ENCODE data around the gene NR2C2. TPM values are rescaled to one million over a fixed set of nuclear protein-coding genes. Genes with fewer than 3 reads are reported as not detected.

Gene NR2C2
- total and polyA plus RNA-seq, 9 of the 15 experiments (the other 6 are each of a cell fraction or from before 2014, with no cell fraction given) = 6.1 to 33.0 (median 14.6) TPM

DNA sequence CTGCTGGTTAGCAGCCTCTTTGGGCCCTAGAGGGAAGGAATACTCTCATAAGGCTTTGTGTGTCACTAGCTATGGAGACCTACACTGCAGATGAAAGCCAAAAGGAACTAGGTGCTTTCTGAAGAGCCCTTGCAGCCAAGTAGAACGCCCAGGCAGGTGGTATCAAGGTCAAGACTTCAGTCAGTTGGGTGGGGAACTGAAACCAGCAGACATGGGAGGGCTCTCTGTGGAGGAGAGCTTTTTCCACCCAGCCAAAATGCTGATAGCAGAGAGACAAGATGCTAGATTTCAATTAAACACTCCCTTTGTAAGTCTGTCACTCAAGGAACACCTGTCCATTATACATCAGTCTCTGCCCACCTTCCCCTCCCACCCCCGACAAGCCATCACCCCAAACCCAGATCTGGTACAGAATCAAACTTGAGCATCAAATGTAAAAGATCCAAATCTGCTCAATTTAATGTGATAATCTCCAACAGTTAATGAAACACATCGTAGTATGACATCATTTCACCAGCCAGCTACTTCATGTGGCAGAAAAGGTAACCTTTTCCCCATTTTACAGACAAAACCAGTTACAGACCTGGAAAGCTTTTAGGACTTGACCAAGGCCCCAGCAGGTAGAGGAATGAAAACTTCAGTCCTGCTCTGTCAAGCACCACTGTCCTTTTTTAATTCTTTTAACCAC is 103.2 kb downstream of the NR2C2 start:
- Histone ChIP-seq H3K9ac (ENCODE audit: insufficient read depth in 1 of 2, low read depth in 2 of 2, low read length in 2 of 2) (no peak overlapping the region), H3K4me2 (ENCODE audit: insufficient read depth, low read length) (no peak overlapping the region), H2AFZ (ENCODE audit: low read depth, low read length) (no peak overlapping the region), H3K4me1 (replicated peaks in 1 of 2; ENCODE audit: control insufficient read depth in 2 of 2, insufficient read depth in 2 of 2, low read length in 2 of 2) (peaks cover 29 to 43% of the 10 kb centered on the region in 2 experiments), H3K36me3 (ENCODE audit: control insufficient read depth, insufficient read depth, low read length) (peaks cover 98% of the 10 kb centered on the region), H3K79me2 (ENCODE audit: control insufficient read depth, insufficient read depth, low read length) (peaks cover 72% of the 10 kb centered on the region), H3K9me3 (replicated peaks; ENCODE audit: control insufficient read depth, insufficient read depth, low read depth, low read length) (no peaks in the 10 kb centered on the region), H4K20me1 (replicated peaks; ENCODE audit: control insufficient read depth, insufficient read depth, low read length) (peaks cover 38% of the 10 kb centered on the region), H3K9me1 (ENCODE audit: control insufficient read depth, insufficient read depth, low read length) (peaks cover 15% of the 10 kb centered on the region), H3K27ac (ENCODE audit: extremely low read depth, low read depth, low read length) (no peak overlapping the region; the same call in 2 of the 3 replicates), H3K4me3 (no peak overlapping the region), H3K27me3 (ENCODE audit: control insufficient read depth in 2 of 2, insufficient read depth in 2 of 2, low read length in 2 of 2) (no peaks in the 10 kb centered on the region)
- intact Hi-C loops (cut with micrococcal nuclease) = loop anchor here (5.0 kb wide), 1 partner anchor 123 kb away; no protein-coding TSS in a partner anchor
- TSS peak; percentile 8 for BruUV-seq (replicated peaks)
- TF ChIP-seq NCOA4 (IDR thresholded peaks at IDR 0.05; ENCODE audit: partially characterized antibody) = no peak
- TF ChIP-seq, protein P1, sequence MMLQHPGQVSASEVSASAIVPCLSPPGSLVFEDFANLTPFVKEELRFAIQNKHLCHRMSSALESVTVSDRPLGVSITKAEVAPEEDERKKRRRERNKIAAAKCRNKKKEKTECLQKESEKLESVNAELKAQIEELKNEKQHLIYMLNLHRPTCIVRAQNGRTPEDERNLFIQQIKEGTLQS (IDR thresholded peaks at IDR 0.05) = 0 out of 2 replicates have a peak, but pooled peaks have one; percentile 10
- TF ChIP-seq, protein P1 (CRISPR knock-in tag; conservative IDR thresholded peaks at IDR 0.05) = no peak
- 88% methylated on average over 3 of the region's 3 CpGs for WGBS (ENCODE audit: insufficient coverage, low coverage, missing lambda C conversion rate)
- DNase-seq (ENCODE audit: extremely low read depth in 1 of 4, low spot score in 3 of 4) (no peak), ATAC-seq (no peak), FAIRE-seq (no peak)
- in situ Hi-C loops (cut with MboI) = no loop called here
- CTCF ChIA-PET (ENCODE audit: low intra/inter-chr PET ratio) = interaction anchor here (0.7 kb wide), 1 partner anchor 149 kb away, joined by 3 read pairs; no protein-coding TSS in a partner anchor
- POLR2A ChIA-PET = interaction anchor here (1.2 to 3.5 kb wide), 3 partner anchors 10 to 124 kb away, joined by 4 to 35 read pairs (median 4); partner anchors contain the start of gene MRPS25
